Progenitor cell of endocrine pancreas (in vitro differentiated cells): ENCODE data around the gene ATP10A. TPM values are rescaled to one million over a fixed set of nuclear protein-coding genes. Genes with fewer than 3 reads are reported as not detected.

Experiments used
- DNase-seq: peaks from one replicate; pipeline ENCODE4 v3.0.0; 2021; ENCODE audit warnings: low spot score; ENCODE audit not compliant: unreplicated experiment
- H3K27ac Mint-ChIP-seq: 2 replicates; pipeline ENCODE4 v1.8.0; 2021; ENCODE audit warnings: mild to moderate bottlenecking, moderate library complexity, mixed read lengths
- H3K27me3 Mint-ChIP-seq: 2 replicates; pipeline ENCODE4 v1.8.0; 2021; ENCODE audit warnings: mixed read lengths
- H3K36me3 Mint-ChIP-seq: 2 replicates; pipeline ENCODE4 v1.8.0; 2022; ENCODE audit warnings: mixed read lengths; ENCODE audit not compliant: insufficient read depth
- H3K4me1 Mint-ChIP-seq: 2 replicates; pipeline ENCODE4 v1.8.0; 2021; ENCODE audit warnings: low read depth, mixed read lengths
- H3K4me3 Mint-ChIP-seq: 2 replicates; pipeline ENCODE4 v1.8.0; 2021; ENCODE audit warnings: low read depth, mild to moderate bottlenecking, moderate library complexity, mixed read lengths
- H3K9me3 Mint-ChIP-seq: 2 replicates; pipeline ENCODE4 v1.8.0; 2021; ENCODE audit warnings: low read depth, mixed read lengths
- CTCF ChIP-seq: fragments of 200-600 bp; sonication (generic); IDR thresholded peaks from one replicate; pipeline ENCODE4 v1.5.0; 2021; ENCODE audit warnings: antibody characterized with exemption, mild to moderate bottlenecking; ENCODE audit not compliant: unreplicated experiment
- total RNA-seq: library from RNA; stranded (reverse); gene quantifications from 2 replicates; pipeline ENCODE4 v1.2.1, GENCODE V29; 2021

ATP10A gene
- total RNA-seq, 1 donor from 2014 or later, result 0.07 TPM

GRCh38 chr15:25671132-25671531 is 192.0 kb downstream of the ATP10A start:
- H3K4me1 Mint-ChIP-seq, result peaks cover 26% of the 10 kb centered on the region
- TF ChIP-seq CTCF, result no peak
- no peak for DNase-seq
- no peak overlapping the region for H3K27ac Mint-ChIP-seq
- H3K27me3 Mint-ChIP-seq, result no peaks in the 10 kb centered on the region
- H3K36me3 Mint-ChIP-seq, result no peaks in the 10 kb centered on the region
- H3K4me3 Mint-ChIP-seq, result no peak overlapping the region
- H3K9me3 Mint-ChIP-seq, result no peaks in the 10 kb centered on the region

GRCh38 chr15:25670621-25671020 is 192.5 kb downstream of the ATP10A start:
- Mint-ChIP-seq H3K27ac (peak overlapping the region; percentile 60), H3K4me3 (peak overlapping the region; percentile 52), H3K36me3 (no peaks in the 10 kb centered on the region), H3K4me1 (peaks cover 26% of the 10 kb centered on the region), H3K27me3 (no peaks in the 10 kb centered on the region), H3K9me3 (no peaks in the 10 kb centered on the region)
- TF ChIP-seq CTCF, result no peak
- no peak for DNase-seq

DNA sequence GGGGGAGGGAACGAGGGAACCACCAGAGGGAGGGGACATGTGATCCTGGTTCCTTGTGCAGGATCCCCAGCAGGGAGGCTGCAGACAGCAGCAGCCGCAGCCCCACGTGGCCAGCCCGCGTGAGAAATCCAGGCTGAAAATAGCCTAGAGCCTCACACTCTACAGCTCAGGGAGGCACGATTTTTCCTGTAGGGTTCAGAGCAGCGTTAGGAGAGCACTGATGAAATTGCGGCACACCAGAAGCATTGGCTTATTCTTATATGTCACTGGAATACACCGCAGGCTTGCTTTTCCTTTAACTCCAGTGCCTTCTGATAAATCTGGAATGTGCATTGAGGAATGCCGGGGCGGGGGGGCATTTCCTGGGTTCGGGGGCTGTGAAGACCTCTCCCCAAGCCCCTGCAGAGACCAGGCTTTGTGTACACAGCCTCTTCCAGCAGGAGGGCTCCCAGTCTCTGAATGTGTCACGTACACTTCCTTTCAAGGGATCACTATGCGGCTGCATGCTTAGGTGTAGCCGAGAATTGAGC is 193.0 kb downstream of the ATP10A start:
- DNase-seq, result peak; percentile 22
- peak overlapping the region; percentile 60 for H3K27ac Mint-ChIP-seq
- peaks cover 25% of the 10 kb centered on the region for H3K4me1 Mint-ChIP-seq
- TF ChIP-seq CTCF, result no peak
- no peaks in the 10 kb centered on the region for H3K9me3 Mint-ChIP-seq
- H3K4me3 Mint-ChIP-seq, result peak overlapping the region; percentile 52
- H3K36me3 Mint-ChIP-seq, result no peaks in the 10 kb centered on the region
- no peaks in the 10 kb centered on the region for H3K27me3 Mint-ChIP-seq

- Mint-ChIP-seq H3K27ac (no peak overlapping the region), H3K36me3 (no peaks in the 10 kb centered on the region), H3K9me3 (no peaks in the 10 kb centered on the region), H3K27me3 (no peaks in the 10 kb centered on the region), H3K4me1 (peaks cover 22% of the 10 kb centered on the region), H3K4me3 (no peak overlapping the region)
- DNase-seq, result no peak
- TF ChIP-seq CTCF, result no peak
Observed at GRCh38 chr15:25668901-25669300, 194.2 kb downstream of the ATP10A start.

DNA sequence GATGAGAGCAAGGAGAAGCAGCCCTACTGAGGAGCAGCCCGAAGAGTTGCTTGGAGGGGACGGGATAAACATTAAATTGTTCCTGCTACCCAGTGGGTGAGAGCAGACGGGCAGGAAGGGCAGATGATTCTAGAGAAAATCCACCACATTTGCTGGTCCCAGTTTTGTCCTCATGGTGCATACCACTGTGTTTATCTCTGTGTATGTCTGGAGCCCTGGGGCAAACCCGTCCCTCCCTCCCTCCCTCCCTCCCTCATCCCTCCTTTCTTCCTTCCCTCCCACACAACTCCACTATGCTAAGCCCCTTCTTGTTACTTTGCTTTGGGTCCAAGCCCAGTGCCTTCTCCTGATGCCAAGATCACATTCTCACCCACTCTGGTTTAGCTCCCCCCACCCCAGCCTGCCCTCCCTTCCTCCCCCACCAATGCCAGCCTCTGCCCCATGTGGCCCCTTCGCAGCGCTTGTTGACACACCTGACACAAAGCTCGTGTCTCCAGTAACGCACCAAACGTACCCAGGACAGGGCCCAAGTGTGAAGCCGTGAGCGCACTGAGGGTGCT is 194.8 kb downstream of the ATP10A start:
- H3K36me3 Mint-ChIP-seq, result no peaks in the 10 kb centered on the region
- H3K9me3 Mint-ChIP-seq, result no peaks in the 10 kb centered on the region
- TF ChIP-seq CTCF, result no peak
- H3K27ac Mint-ChIP-seq, result no peak overlapping the region
- no peak overlapping the region for H3K4me3 Mint-ChIP-seq
- no peaks in the 10 kb centered on the region for H3K27me3 Mint-ChIP-seq
- peaks cover 22% of the 10 kb centered on the region for H3K4me1 Mint-ChIP-seq
- no peak for DNase-seq
